ENCODE data around the gene PSMG4. TPM values are rescaled to one million over a fixed set of nuclear protein-coding genes. Genes with fewer than 3 reads are reported as not detected.

The PSMG4 gene
- total RNA-seq, 1 experiment from 2014 or later, result 40.0 TPM

GRCh38 chr6:3222506-3223038 is 36.2 kb upstream of the PSMG4 start:
- Mint-ChIP-seq H3K36me3 (ENCODE audit: insufficient read depth, unreplicated experiment) (no peaks in the 10 kb centered on the region), H3K27ac (ENCODE audit: low read depth, unreplicated experiment) (no peak overlapping the region), H3K4me1 (ENCODE audit: insufficient read depth, unreplicated experiment) (peaks cover 5% of the 10 kb centered on the region), H3K27me3 (ENCODE audit: insufficient read depth, unreplicated experiment) (peaks cover 64% of the 10 kb centered on the region), H3K4me3 (ENCODE audit: unreplicated experiment) (no peak overlapping the region), H3K9me3 (ENCODE audit: unreplicated experiment) (peaks cover 10% of the 10 kb centered on the region)
- TF ChIP-seq, protein P1, sequence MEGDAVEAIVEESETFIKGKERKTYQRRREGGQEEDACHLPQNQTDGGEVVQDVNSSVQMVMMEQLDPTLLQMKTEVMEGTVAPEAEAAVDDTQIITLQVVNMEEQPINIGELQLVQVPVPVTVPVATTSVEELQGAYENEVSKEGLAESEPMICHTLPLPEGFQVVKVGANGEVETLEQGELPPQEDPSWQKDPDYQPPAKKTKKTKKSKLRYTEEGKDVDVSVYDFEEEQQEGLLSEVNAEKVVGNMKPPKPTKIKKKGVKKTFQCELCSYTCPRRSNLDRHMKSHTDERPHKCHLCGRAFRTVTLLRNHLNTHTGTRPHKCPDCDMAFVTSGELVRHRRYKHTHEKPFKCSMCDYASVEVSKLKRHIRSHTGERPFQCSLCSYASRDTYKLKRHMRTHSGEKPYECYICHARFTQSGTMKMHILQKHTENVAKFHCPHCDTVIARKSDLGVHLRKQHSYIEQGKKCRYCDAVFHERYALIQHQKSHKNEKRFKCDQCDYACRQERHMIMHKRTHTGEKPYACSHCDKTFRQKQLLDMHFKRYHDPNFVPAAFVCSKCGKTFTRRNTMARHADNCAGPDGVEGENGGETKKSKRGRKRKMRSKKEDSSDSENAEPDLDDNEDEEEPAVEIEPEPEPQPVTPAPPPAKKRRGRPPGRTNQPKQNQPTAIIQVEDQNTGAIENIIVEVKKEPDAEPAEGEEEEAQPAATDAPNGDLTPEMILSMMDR (IDR thresholded peaks at IDR 0.05; ENCODE audit: unreplicated experiment), result no peak
- BruUV-seq (replicated peaks), result no TSS peak
- CTCF ChIA-PET, result interaction anchor here (0.5 to 0.7 kb wide), 3 partner anchors 15 to 113 kb away, joined by 3 to 5 read pairs (median 3); no protein-coding TSS in a partner anchor
- POLR2A ChIA-PET, result interaction anchor here (0.7 to 0.8 kb wide), 2 partner anchors 14 to 154 kb away, joined by 3 read pairs; partner anchors contain the start of gene RIPK1
- intact Hi-C loops (cut with micrococcal nuclease), result no loop called here
- no peak for DNase-seq (ENCODE audit: unreplicated experiment)

- Mint-ChIP-seq H3K36me3 (ENCODE audit: insufficient read depth, unreplicated experiment) (no peaks in the 10 kb centered on the region), H3K4me1 (ENCODE audit: insufficient read depth, unreplicated experiment) (peaks cover 14% of the 10 kb centered on the region), H3K9me3 (ENCODE audit: unreplicated experiment) (peaks cover 10% of the 10 kb centered on the region), H3K4me3 (ENCODE audit: unreplicated experiment) (peak overlapping the region; percentile 65), H3K27me3 (ENCODE audit: insufficient read depth, unreplicated experiment) (peaks cover 58% of the 10 kb centered on the region), H3K27ac (ENCODE audit: low read depth, unreplicated experiment) (no peak overlapping the region)
- TF ChIP-seq, protein P1 (IDR thresholded peaks at IDR 0.05; ENCODE audit: unreplicated experiment), result no peak
- no TSS peak for BruUV-seq (replicated peaks)
- no peak for DNase-seq (ENCODE audit: unreplicated experiment)
- POLR2A ChIA-PET, result interaction anchor here (0.6 kb wide), 1 partner anchor 229 kb away, joined by 3 read pairs; no protein-coding TSS in a partner anchor
- intact Hi-C loops (cut with micrococcal nuclease), result no loop called here
- CTCF ChIA-PET, result no interaction called here
Observed at GRCh38 chr6:3226042-3226441, 32.7 kb upstream of the PSMG4 start.

- DNase-seq (ENCODE audit: unreplicated experiment), result no peak
- Mint-ChIP-seq H3K9me3 (ENCODE audit: unreplicated experiment) (peaks cover 7% of the 10 kb centered on the region), H3K4me3 (ENCODE audit: unreplicated experiment) (peak overlapping the region; percentile 65), H3K4me1 (ENCODE audit: insufficient read depth, unreplicated experiment) (peaks cover 20% of the 10 kb centered on the region), H3K27ac (ENCODE audit: low read depth, unreplicated experiment) (no peak overlapping the region), H3K36me3 (ENCODE audit: insufficient read depth, unreplicated experiment) (no peaks in the 10 kb centered on the region), H3K27me3 (ENCODE audit: insufficient read depth, unreplicated experiment) (peaks cover 61% of the 10 kb centered on the region)
- no TSS peak for BruUV-seq (replicated peaks)
- ChIA-PET CTCF (interaction anchor here (0.7 kb wide), 1 partner anchor 505 kb away, joined by 3 read pairs; no protein-coding TSS in a partner anchor), POLR2A (interaction anchor here (0.6 kb wide), 2 partner anchors 129 to 230 kb away, joined by 3 read pairs; no protein-coding TSS in a partner anchor)
- intact Hi-C loops (cut with micrococcal nuclease), result no loop called here
- TF ChIP-seq, protein P1 (IDR thresholded peaks at IDR 0.05; ENCODE audit: unreplicated experiment), result no peak
Observed at GRCh38 chr6:3226481-3227362, 32.0 kb upstream of the PSMG4 start.

DNA sequence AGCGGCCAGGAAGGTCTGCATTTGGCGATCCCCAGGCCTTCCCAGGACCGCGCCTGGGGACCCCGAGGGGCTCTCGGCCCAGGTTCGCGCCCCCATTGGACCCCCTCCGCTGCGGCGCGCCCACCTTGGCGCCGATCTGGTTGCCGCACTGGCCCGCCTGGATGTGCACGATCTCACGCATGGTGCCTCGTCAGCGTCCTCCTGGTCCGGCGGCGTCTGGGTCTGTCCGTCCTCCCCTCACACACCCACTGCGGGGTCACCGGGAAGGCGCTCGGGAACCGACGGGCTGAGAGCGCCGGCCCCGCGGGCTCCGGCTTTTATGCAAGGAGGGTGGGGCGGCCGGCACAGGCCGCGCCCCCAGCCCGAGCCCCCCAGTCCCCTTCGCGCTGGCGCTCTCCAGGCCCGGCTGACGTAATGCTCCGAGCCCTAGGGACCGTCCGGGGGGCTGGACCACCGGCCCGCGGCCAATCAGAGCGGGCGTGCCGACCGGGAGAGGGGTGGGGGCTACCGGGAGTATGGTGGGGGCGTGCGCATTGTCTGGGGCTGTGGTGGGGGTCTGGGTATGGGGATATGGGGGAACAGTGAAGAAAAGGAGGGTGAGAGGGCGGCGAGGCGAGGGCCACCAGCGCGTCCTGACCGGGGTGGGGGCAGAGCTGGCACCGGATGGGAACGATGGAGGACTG is 31.2 kb upstream of the PSMG4 start, which contains the start of gene TUBB2B:
TUBB2B (minus strand) TSS at position 291 of the 683 bp plus-strand sequence; CDS start at position 181, 110 bp downstream.
- intact Hi-C loops (cut with micrococcal nuclease), result no loop called here
- no TSS peak for BruUV-seq (replicated peaks)
- peak within 1 kb of the TSS; percentile 65 for H3K4me3 Mint-ChIP-seq (ENCODE audit: unreplicated experiment)
- ChIA-PET POLR2A (no interaction called here), CTCF (no interaction called here)
- H3K27ac Mint-ChIP-seq (ENCODE audit: low read depth, unreplicated experiment), result no peak within 1 kb of the TSS
- DNase-seq (ENCODE audit: unreplicated experiment), result no peak
- peaks cover 68% of the 10 kb centered on the region for H3K27me3 Mint-ChIP-seq (ENCODE audit: insufficient read depth, unreplicated experiment)
- H3K36me3 Mint-ChIP-seq (ENCODE audit: insufficient read depth, unreplicated experiment), result no peaks in the 10 kb centered on the region
- H3K9me3 Mint-ChIP-seq (ENCODE audit: unreplicated experiment), result no peaks in the 10 kb centered on the region
- TF ChIP-seq, protein P1 (IDR thresholded peaks at IDR 0.05; ENCODE audit: unreplicated experiment), result no peak
- peaks cover 21% of the 10 kb centered on the region for H3K4me1 Mint-ChIP-seq (ENCODE audit: insufficient read depth, unreplicated experiment)
